Uterus (tissue), 2 donors: Measurements from ENCODE around the gene PRSS27.

Source experiments
- POLR2A ChIP-seq, 2 donors: fragments of 450-650 bp; IDR thresholded peaks; one replicate each; pipeline ENCODE4 v1.6.1; 2016; ENCODE audit warnings: antibody characterized with exemption in 2 of 2, mild to moderate bottlenecking in 1 of 2, moderate library complexity in 1 of 2
- TF ChIP-seq, protein P1 (sequence below), 4 experiments: fragments of 200-600 bp in 2 of 4; fragments of 450-650 bp in 2 of 4; sonication (generic) in 2 of 4; IDR thresholded peaks; one replicate each; pipeline ENCODE4 v1.5.1; 2016 to 2019; ENCODE audit warnings: antibody characterized with exemption in 4 of 4, mild to moderate bottlenecking in 2 of 4, moderate library complexity in 1 of 4

DNA sequence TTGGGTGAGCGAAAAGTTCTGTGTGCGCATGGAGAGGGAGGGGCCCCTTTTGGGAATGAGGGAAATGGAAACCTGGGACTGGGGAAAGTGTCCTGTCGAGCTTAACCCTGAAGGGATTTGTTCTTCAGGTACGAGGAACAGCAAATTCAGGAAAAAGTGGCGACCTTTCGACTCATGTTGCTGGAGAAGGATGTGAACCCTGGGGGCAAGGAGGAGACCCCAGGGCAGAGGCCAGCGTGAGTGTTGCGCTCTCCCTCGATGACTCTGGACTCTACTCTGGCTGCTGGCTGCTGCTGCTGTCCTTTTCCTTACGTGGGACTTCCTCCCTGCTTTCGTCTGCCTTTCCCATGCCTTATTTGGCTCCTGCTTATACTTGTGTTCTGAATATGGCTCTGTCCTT, 37.3 kb upstream of the PRSS27 start:
- TF ChIP-seq POLR2A (IDR thresholded peaks at IDR 0.05): no peak
- TF ChIP-seq, protein P1, sequence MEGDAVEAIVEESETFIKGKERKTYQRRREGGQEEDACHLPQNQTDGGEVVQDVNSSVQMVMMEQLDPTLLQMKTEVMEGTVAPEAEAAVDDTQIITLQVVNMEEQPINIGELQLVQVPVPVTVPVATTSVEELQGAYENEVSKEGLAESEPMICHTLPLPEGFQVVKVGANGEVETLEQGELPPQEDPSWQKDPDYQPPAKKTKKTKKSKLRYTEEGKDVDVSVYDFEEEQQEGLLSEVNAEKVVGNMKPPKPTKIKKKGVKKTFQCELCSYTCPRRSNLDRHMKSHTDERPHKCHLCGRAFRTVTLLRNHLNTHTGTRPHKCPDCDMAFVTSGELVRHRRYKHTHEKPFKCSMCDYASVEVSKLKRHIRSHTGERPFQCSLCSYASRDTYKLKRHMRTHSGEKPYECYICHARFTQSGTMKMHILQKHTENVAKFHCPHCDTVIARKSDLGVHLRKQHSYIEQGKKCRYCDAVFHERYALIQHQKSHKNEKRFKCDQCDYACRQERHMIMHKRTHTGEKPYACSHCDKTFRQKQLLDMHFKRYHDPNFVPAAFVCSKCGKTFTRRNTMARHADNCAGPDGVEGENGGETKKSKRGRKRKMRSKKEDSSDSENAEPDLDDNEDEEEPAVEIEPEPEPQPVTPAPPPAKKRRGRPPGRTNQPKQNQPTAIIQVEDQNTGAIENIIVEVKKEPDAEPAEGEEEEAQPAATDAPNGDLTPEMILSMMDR (IDR thresholded peaks at IDR 0.05): no peak
